ENCODE results near the gene NPR2.
A peak's percentile ranks its signal among the peaks of the same experiment; 100 is the strongest.

NPR2 gene

DNA sequence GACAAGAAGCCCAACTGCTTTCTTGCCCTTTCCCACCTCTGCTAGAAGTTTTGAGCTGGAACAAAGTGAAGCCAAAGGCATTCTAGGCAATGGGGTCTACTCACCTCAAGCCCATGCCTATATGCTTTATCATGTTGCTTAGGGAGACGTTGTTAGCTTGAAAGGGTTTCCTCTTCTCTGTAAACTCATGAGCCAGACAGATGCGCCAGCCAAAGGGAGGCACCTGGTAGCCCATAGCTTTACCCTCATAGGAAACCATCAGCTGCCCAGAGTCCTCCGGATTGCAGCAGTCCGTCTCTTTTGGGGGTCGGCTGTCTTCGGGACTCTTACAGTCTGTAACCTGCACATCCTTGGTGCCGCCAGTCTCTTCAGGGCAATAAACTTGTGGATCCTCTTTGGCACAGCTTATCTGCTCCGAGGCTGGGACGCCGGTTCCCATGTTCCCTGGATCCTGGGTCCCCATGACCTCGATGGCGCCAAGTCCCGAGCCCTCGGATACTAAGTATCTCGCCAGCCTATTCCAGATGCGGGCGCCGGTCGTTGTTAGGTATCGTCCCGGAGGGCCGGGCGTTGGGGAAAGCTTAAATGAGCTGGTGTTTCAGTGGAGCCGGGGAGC lies 43.0 kb upstream of the NPR2 start:
- no peak for DNase-seq (ENCODE audit: low read depth in 2 of 2)
- TF ChIP-seq, protein P1, sequence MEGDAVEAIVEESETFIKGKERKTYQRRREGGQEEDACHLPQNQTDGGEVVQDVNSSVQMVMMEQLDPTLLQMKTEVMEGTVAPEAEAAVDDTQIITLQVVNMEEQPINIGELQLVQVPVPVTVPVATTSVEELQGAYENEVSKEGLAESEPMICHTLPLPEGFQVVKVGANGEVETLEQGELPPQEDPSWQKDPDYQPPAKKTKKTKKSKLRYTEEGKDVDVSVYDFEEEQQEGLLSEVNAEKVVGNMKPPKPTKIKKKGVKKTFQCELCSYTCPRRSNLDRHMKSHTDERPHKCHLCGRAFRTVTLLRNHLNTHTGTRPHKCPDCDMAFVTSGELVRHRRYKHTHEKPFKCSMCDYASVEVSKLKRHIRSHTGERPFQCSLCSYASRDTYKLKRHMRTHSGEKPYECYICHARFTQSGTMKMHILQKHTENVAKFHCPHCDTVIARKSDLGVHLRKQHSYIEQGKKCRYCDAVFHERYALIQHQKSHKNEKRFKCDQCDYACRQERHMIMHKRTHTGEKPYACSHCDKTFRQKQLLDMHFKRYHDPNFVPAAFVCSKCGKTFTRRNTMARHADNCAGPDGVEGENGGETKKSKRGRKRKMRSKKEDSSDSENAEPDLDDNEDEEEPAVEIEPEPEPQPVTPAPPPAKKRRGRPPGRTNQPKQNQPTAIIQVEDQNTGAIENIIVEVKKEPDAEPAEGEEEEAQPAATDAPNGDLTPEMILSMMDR (IDR thresholded peaks at IDR 0.05; ENCODE audit: low read depth, low read length), result no peak
- peak overlapping the region; percentile 83 to 87 for H3K4me3 ChIP-seq (replicated peaks in 1 of 2; ENCODE audit: low read depth in 2 of 2, low read length in 2 of 2)

DNA sequence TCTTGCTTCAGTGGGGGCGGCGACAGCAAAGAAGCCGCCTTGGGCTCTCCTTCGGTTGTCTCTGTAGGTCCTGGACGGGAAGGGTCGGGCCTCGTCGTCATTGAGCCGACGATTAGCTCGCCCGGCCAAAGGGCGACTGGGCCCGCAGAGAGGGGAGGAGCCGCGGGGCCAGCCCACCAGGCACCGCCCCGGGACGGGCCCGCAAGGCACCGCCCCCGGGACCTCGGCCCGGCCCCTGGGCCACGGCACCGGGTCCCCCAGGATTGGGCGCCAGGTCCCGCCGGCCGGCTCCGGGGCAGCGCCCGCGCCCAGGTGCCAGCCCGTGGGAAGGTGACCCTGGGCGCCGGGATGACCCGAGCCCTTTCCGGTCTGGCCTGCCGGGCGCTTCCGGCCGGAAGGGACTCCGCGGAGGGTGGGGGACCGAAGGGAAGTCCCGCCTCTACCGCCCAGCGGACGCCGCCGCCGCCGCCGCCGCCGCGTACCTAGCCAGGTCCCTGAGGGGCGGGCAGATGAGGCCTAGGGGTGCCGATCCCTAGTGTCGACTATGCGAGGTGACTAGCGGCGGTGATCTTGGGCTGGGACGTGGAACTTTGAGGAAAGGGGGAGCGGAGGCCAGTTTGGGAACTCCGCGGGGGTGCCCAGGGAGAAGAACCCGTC lies 42.4 kb upstream of the NPR2 start, which contains the start of the genes GBA2 and RGP1:
TSS of gene GBA2 (minus strand) at position 371 of the 657 bp plus-strand sequence. CDS start 524 bp downstream, outside the sequence.
TSS of gene RGP1 (plus strand) at position 430 of the 657 bp plus-strand sequence. CDS start 469 bp downstream, outside the sequence.
- TF ChIP-seq, protein P1 (IDR thresholded peaks at IDR 0.05; ENCODE audit: low read depth, low read length), result no peak
- DNase-seq (ENCODE audit: low read depth in 2 of 2), result peak; percentile 61 to 74
- peak within 1 kb of the TSS; percentile 83 to 87 for H3K4me3 ChIP-seq (replicated peaks in 1 of 2; ENCODE audit: low read depth in 2 of 2, low read length in 2 of 2)

DNA sequence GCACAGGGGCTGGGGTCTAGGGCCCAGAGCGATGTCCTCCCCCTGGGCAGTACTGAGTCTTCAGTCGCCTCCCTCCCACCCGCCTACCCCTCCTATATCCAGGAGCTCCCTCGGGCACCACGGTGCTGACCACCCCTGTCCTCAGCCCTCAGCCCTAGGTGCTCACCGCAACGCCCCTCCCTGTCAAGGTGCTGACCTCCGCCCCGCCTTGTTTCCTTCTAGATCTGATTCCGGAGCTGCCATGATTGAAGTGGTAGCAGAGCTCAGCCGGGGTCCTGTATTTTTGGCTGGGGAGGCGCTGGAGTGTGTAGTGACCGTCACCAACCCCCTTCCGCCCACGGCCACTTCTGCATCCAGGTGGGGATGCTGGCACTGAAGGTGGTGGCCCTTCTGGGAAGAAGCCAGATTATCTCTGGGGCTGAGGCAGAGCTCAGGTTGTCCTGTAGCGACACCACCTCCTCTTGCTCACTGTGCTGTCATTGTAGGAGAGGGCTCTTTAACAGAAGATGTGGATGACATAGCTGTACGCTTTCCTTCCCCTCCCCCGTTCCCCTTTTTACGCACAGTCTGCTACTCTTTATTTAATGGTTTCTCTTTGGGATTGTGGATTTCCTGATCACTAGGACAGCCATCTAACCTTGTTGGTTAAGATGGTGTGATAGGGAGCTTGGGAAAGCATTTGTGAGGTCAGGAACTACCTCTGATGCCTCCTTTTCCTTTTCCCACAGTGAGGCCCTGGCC lies 41.7 kb upstream of the NPR2 start:
- TF ChIP-seq, protein P1 (IDR thresholded peaks at IDR 0.05; ENCODE audit: low read depth, low read length), result no peak
- peak overlapping the region; percentile 83 to 87 for H3K4me3 ChIP-seq (replicated peaks in 1 of 2; ENCODE audit: low read depth in 2 of 2, low read length in 2 of 2)
- DNase-seq (ENCODE audit: low read depth in 2 of 2), result no peak

DNA sequence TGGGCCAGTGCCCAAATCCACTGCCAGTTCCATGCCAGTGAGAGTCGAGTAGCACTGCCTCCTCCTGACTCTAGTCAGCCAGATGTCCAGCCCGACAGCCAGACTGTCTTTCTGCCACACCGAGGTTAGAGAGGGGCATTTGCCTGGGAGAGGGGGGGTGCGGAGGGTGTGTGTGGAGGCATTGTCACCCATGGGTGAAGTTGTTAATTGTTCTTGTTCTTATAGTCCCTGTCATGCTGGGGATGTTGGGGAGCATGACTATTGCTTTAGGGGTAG lies 41.2 kb upstream of the NPR2 start:
- no peak for DNase-seq (ENCODE audit: low read depth in 2 of 2)
- TF ChIP-seq, protein P1 (IDR thresholded peaks at IDR 0.05; ENCODE audit: low read depth, low read length), result no peak
- H3K4me3 ChIP-seq (replicated peaks in 1 of 2; ENCODE audit: low read depth in 2 of 2, low read length in 2 of 2), result peak overlapping the region; percentile 83 to 87

DNA sequence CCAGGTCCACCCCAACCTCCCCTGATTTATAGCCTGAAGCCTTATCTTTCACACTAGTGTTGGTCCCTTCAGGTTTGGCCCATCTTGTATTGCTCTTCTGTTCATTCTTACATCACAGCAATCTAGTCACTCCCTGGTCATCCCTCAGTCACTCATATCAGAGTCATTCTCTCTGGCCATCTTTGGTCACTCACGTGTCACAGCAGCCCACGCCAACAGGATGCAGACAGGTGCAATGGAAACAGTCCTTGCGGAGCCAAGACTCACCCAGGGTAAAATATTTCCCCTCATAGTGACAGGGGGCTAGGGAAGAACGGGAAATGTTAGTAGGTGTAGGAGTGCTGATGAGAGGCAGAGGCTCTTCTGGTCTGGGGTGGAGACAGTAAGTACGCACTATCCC lies 37.9 kb upstream of the NPR2 start:
- no peak for DNase-seq (ENCODE audit: low read depth in 2 of 2)
- no peak overlapping the region for H3K4me3 ChIP-seq (replicated peaks in 1 of 2; ENCODE audit: low read depth in 2 of 2, low read length in 2 of 2)
- TF ChIP-seq, protein P1 (IDR thresholded peaks at IDR 0.05; ENCODE audit: low read depth, low read length), result no peak

DNA sequence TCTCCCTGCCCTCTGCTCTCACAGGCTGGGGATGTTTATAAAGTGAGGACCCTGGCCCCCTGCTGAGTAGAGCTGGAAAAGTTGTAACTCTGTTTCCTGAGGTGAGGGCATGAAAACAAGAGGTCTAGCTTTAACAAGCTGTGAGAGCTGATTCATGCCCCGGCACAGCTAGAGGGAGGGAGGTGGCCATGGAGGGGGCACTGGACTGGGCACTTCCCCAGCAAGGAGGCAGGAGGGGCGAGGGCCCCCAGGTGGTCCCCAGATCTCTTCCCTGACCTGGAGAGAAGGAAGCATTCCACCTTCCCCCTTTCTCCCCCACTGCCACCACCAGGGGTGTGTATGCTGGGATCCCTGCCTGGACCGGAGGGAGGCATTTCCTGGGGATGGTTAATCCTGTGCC lies 37.1 kb upstream of the NPR2 start, which contains the start of gene MSMP:
TSS of gene MSMP (minus strand) at position 13 of the 400 bp plus-strand sequence. CDS start 147 bp downstream, outside the sequence.
- no peak for DNase-seq (ENCODE audit: low read depth in 2 of 2)
- H3K4me3 ChIP-seq (replicated peaks in 1 of 2; ENCODE audit: low read depth in 2 of 2, low read length in 2 of 2), result no peak within 1 kb of the TSS
- TF ChIP-seq, protein P1 (IDR thresholded peaks at IDR 0.05; ENCODE audit: low read depth, low read length), result no peak

Data from cardiac fibroblast (primary cell).